ENCODE results near the gene TERB1.
"Not testable (repeated sequence)": the region's sequence is repeated elsewhere in the genome, so short reads cannot be mapped to it uniquely, and the experiment has no call there.

TERB1 gene

GRCh38 chr16:66800856-66801255 is 528 bp downstream of the TERB1 start:
- DNase-seq, result no peak
- Histone ChIP-seq H3K27me3 (replicated peaks in 2 of 5; ENCODE audit: control insufficient read depth in 4 of 5, insufficient read depth in 5 of 5, low read length in 4 of 5) (no peaks in the 10 kb centered on the region), H3K4me3 (ENCODE audit: control insufficient read depth in 1 of 7, extremely low read depth in 1 of 7, insufficient read depth in 4 of 7, low read depth in 2 of 7, low read length in 6 of 7) (no peak overlapping the region), H3K27ac (ENCODE audit: insufficient read depth in 1 of 2, low read depth in 1 of 2, low read length in 2 of 2, poor library complexity in 1 of 2, severe bottlenecking in 2 of 2) (no peak overlapping the region), H3K36me3 (ENCODE audit: control insufficient read depth in 4 of 4, insufficient read depth in 4 of 4, low read length in 3 of 4) (peaks cover 7 to 33% (median 22%) of the 10 kb centered on the region in 4 experiments), H3K4me1 (ENCODE audit: control extremely low read depth in 1 of 4, control insufficient read depth in 4 of 4, insufficient read depth in 4 of 4, low read length in 3 of 4) (no peaks in the 10 kb centered on the region), H3K9me3 (ENCODE audit: control extremely low read depth in 1 of 5, control insufficient read depth in 4 of 5, insufficient read depth in 2 of 5, low read depth in 1 of 5, low read length in 4 of 5) (peaks cover 0 to 2% (median 0%) of the 10 kb centered on the region in 5 experiments)
- 100% methylated on average over 10 of the region's 19 CpGs for WGBS (ENCODE audit: insufficient coverage)
- POLR2A ChIA-PET, result no interaction called here
- CTCF ChIA-PET, result no interaction called here

GRCh38 chr16:66798161-66798560 is 3.2 kb downstream of the TERB1 start:
- 100% methylated on average over 1 of the region's 2 CpGs for WGBS (ENCODE audit: insufficient coverage)
- Histone ChIP-seq H3K36me3 (ENCODE audit: control insufficient read depth in 4 of 4, insufficient read depth in 4 of 4, low read length in 3 of 4) (peaks cover 0 to 12% (median 5%) of the 10 kb centered on the region in 4 experiments), H3K4me3 (ENCODE audit: control insufficient read depth in 1 of 7, extremely low read depth in 1 of 7, insufficient read depth in 4 of 7, low read depth in 2 of 7, low read length in 6 of 7) (no peak overlapping the region), H3K27ac (ENCODE audit: insufficient read depth in 1 of 2, low read depth in 1 of 2, low read length in 2 of 2, poor library complexity in 1 of 2, severe bottlenecking in 2 of 2) (no peak overlapping the region), H3K4me1 (ENCODE audit: control extremely low read depth in 1 of 4, control insufficient read depth in 4 of 4, insufficient read depth in 4 of 4, low read length in 3 of 4) (no peaks in the 10 kb centered on the region), H3K9me3 (ENCODE audit: control extremely low read depth in 1 of 5, control insufficient read depth in 4 of 5, insufficient read depth in 2 of 5, low read depth in 1 of 5, low read length in 4 of 5) (peaks cover 0 to 2% (median 0%) of the 10 kb centered on the region in 5 experiments), H3K27me3 (replicated peaks in 2 of 5; ENCODE audit: control insufficient read depth in 4 of 5, insufficient read depth in 5 of 5, low read length in 4 of 5) (no peaks in the 10 kb centered on the region)
- ChIA-PET CTCF (no interaction called here), POLR2A (interaction anchor here (0.6 kb wide), 1 partner anchor 46 kb away, joined by 4 read pairs; no protein-coding TSS in a partner anchor)
- DNase-seq, result no peak

GRCh38 chr16:66793984-66794383 is 7.4 kb downstream of the TERB1 start:
- POLR2A ChIA-PET; H3K9me3 ChIP-seq (ENCODE audit: control extremely low read depth in 1 of 5, control insufficient read depth in 4 of 5, insufficient read depth in 2 of 5, low read depth in 1 of 5, low read length in 4 of 5); DNase-seq; H3K36me3 ChIP-seq (ENCODE audit: control insufficient read depth in 4 of 4, insufficient read depth in 4 of 4, low read length in 3 of 4); H3K4me3 ChIP-seq (ENCODE audit: control insufficient read depth in 1 of 7, extremely low read depth in 1 of 7, insufficient read depth in 4 of 7, low read depth in 2 of 7, low read length in 6 of 7); H3K4me1 ChIP-seq (ENCODE audit: control extremely low read depth in 1 of 4, control insufficient read depth in 4 of 4, insufficient read depth in 4 of 4, low read length in 3 of 4); H3K27me3 ChIP-seq (replicated peaks in 2 of 5; ENCODE audit: control insufficient read depth in 4 of 5, insufficient read depth in 5 of 5, low read length in 4 of 5); H3K27ac ChIP-seq (ENCODE audit: insufficient read depth in 1 of 2, low read depth in 1 of 2, low read length in 2 of 2, poor library complexity in 1 of 2, severe bottlenecking in 2 of 2); CTCF ChIA-PET: not testable (repeated sequence)
- WGBS (ENCODE audit: insufficient coverage), result 98% methylated on average over 6 of the region's 6 CpGs

GRCh38 chr16:66790130-66790733 is 11.2 kb downstream of the TERB1 start:
- 75% methylated on average over 1 of the region's 3 CpGs for WGBS (ENCODE audit: insufficient coverage)
- no peak overlapping the region for H3K4me3 ChIP-seq (ENCODE audit: control insufficient read depth in 1 of 7, extremely low read depth in 1 of 7, insufficient read depth in 4 of 7, low read depth in 2 of 7, low read length in 6 of 7)
- no peaks in the 10 kb centered on the region for H3K9me3 ChIP-seq (ENCODE audit: control extremely low read depth in 1 of 5, control insufficient read depth in 4 of 5, insufficient read depth in 2 of 5, low read depth in 1 of 5, low read length in 4 of 5)
- DNase-seq, result no peak
- POLR2A ChIA-PET, result no interaction called here
- CTCF ChIA-PET, result no interaction called here
- H3K27ac ChIP-seq (ENCODE audit: insufficient read depth in 1 of 2, low read depth in 1 of 2, low read length in 2 of 2, poor library complexity in 1 of 2, severe bottlenecking in 2 of 2), result no peak overlapping the region
- H3K27me3 ChIP-seq (replicated peaks in 2 of 5; ENCODE audit: control insufficient read depth in 4 of 5, insufficient read depth in 5 of 5, low read length in 4 of 5), result peaks cover 0 to 2% (median 0%) of the 10 kb centered on the region in 5 experiments
- no peaks in the 10 kb centered on the region for H3K4me1 ChIP-seq (ENCODE audit: control extremely low read depth in 1 of 4, control insufficient read depth in 4 of 4, insufficient read depth in 4 of 4, low read length in 3 of 4)
- no peaks in the 10 kb centered on the region for H3K36me3 ChIP-seq (ENCODE audit: control insufficient read depth in 4 of 4, insufficient read depth in 4 of 4, low read length in 3 of 4)

- ChIA-PET POLR2A (no interaction called here), CTCF (no interaction called here)
- Histone ChIP-seq H3K27ac (ENCODE audit: insufficient read depth in 1 of 2, low read depth in 1 of 2, low read length in 2 of 2, poor library complexity in 1 of 2, severe bottlenecking in 2 of 2) (no peak overlapping the region), H3K4me1 (ENCODE audit: control extremely low read depth in 1 of 4, control insufficient read depth in 4 of 4, insufficient read depth in 4 of 4, low read length in 3 of 4) (no peaks in the 10 kb centered on the region), H3K27me3 (replicated peaks in 2 of 5; ENCODE audit: control insufficient read depth in 4 of 5, insufficient read depth in 5 of 5, low read length in 4 of 5) (peaks cover 0 to 2% (median 0%) of the 10 kb centered on the region in 5 experiments), H3K9me3 (ENCODE audit: control extremely low read depth in 1 of 5, control insufficient read depth in 4 of 5, insufficient read depth in 2 of 5, low read depth in 1 of 5, low read length in 4 of 5) (no peaks in the 10 kb centered on the region), H3K4me3 (ENCODE audit: control insufficient read depth in 1 of 7, extremely low read depth in 1 of 7, insufficient read depth in 4 of 7, low read depth in 2 of 7, low read length in 6 of 7) (no peak overlapping the region), H3K36me3 (ENCODE audit: control insufficient read depth in 4 of 4, insufficient read depth in 4 of 4, low read length in 3 of 4) (no peaks in the 10 kb centered on the region)
- DNase-seq, result no peak
- 100% methylated on average over 1 of the region's 2 CpGs for WGBS (ENCODE audit: insufficient coverage)
Measured at GRCh38 chr16:66787427-66787826, 14.0 kb downstream of the TERB1 start.

GRCh38 chr16:66786551-66786950 is 14.8 kb downstream of the TERB1 start:
- Histone ChIP-seq H3K4me3 (ENCODE audit: control insufficient read depth in 1 of 7, extremely low read depth in 1 of 7, insufficient read depth in 4 of 7, low read depth in 2 of 7, low read length in 6 of 7) (no peak overlapping the region), H3K27me3 (replicated peaks in 2 of 5; ENCODE audit: control insufficient read depth in 4 of 5, insufficient read depth in 5 of 5, low read length in 4 of 5) (peaks cover 0 to 2% (median 0%) of the 10 kb centered on the region in 5 experiments), H3K36me3 (ENCODE audit: control insufficient read depth in 4 of 4, insufficient read depth in 4 of 4, low read length in 3 of 4) (no peaks in the 10 kb centered on the region), H3K4me1 (ENCODE audit: control extremely low read depth in 1 of 4, control insufficient read depth in 4 of 4, insufficient read depth in 4 of 4, low read length in 3 of 4) (no peaks in the 10 kb centered on the region), H3K27ac (ENCODE audit: insufficient read depth in 1 of 2, low read depth in 1 of 2, low read length in 2 of 2, poor library complexity in 1 of 2, severe bottlenecking in 2 of 2) (no peak overlapping the region), H3K9me3 (ENCODE audit: control extremely low read depth in 1 of 5, control insufficient read depth in 4 of 5, insufficient read depth in 2 of 5, low read depth in 1 of 5, low read length in 4 of 5) (no peaks in the 10 kb centered on the region)
- POLR2A ChIA-PET, result no interaction called here
- DNase-seq, result no peak
- CTCF ChIA-PET, result no interaction called here
- 100% methylated on average over 3 of the region's 3 CpGs for WGBS (ENCODE audit: insufficient coverage)

- Histone ChIP-seq H3K27me3 (replicated peaks in 2 of 5; ENCODE audit: control insufficient read depth in 4 of 5, insufficient read depth in 5 of 5, low read length in 4 of 5) (no peaks in the 10 kb centered on the region), H3K36me3 (ENCODE audit: control insufficient read depth in 4 of 4, insufficient read depth in 4 of 4, low read length in 3 of 4) (no peaks in the 10 kb centered on the region), H3K4me1 (ENCODE audit: control extremely low read depth in 1 of 4, control insufficient read depth in 4 of 4, insufficient read depth in 4 of 4, low read length in 3 of 4) (no peaks in the 10 kb centered on the region), H3K27ac (ENCODE audit: insufficient read depth in 1 of 2, low read depth in 1 of 2, low read length in 2 of 2, poor library complexity in 1 of 2, severe bottlenecking in 2 of 2) (no peak overlapping the region), H3K4me3 (ENCODE audit: control insufficient read depth in 1 of 7, extremely low read depth in 1 of 7, insufficient read depth in 4 of 7, low read depth in 2 of 7, low read length in 6 of 7) (no peak overlapping the region), H3K9me3 (ENCODE audit: control extremely low read depth in 1 of 5, control insufficient read depth in 4 of 5, insufficient read depth in 2 of 5, low read depth in 1 of 5, low read length in 4 of 5) (no peaks in the 10 kb centered on the region)
- ChIA-PET POLR2A (no interaction called here), CTCF (interaction anchor here (0.7 kb wide), 1 partner anchor 49 kb away, joined by 4 read pairs; no protein-coding TSS in a partner anchor)
- no peak for DNase-seq
Measured at GRCh38 chr16:66776457-66776856, 24.9 kb downstream of the TERB1 start.
